Measurements from ENCODE around the gene RNF11. TPM values are rescaled to one million over a fixed set of nuclear protein-coding genes. Genes with fewer than 3 reads are reported as not detected.

The RNF11 gene
- polyA plus RNA-seq, 1 donor = 110 TPM

GRCh38 chr1:51297401-51298321, 61.6 kb downstream of the RNF11 start:
- DNase-seq = no peak

- no peak for DNase-seq
Observed at GRCh38 chr1:51298322-51298705, 62.2 kb downstream of the RNF11 start.

- no peak for DNase-seq
Observed at GRCh38 chr1:51299185-51299885, 63.3 kb downstream of the RNF11 start.

- DNase-seq = no peak
Observed at GRCh38 chr1:51299981-51300670, 64.1 kb downstream of the RNF11 start.

GRCh38 chr1:51301152-51301843, 65.2 kb downstream of the RNF11 start:
- no peak for DNase-seq

- DNase-seq = no peak
Observed at GRCh38 chr1:51301844-51302162, 65.7 kb downstream of the RNF11 start.

- no peak for DNase-seq
Observed at GRCh38 chr1:51302270-51302669, 66.2 kb downstream of the RNF11 start.

GRCh38 chr1:51302746-51303145, 66.7 kb downstream of the RNF11 start:
- no peak for DNase-seq

- DNase-seq = no peak
Observed at GRCh38 chr1:51303315-51303714, 67.2 kb downstream of the RNF11 start.

GRCh38 chr1:51303751-51304251, 67.7 kb downstream of the RNF11 start:
- no peak for DNase-seq

GRCh38 chr1:51304360-51304759, 68.3 kb downstream of the RNF11 start:
- no peak for DNase-seq

- DNase-seq = no peak
Observed at GRCh38 chr1:51305371-51305823, 69.3 kb downstream of the RNF11 start.

- DNase-seq = no peak
Observed at GRCh38 chr1:51306950-51307349, 70.9 kb downstream of the RNF11 start.

- DNase-seq = no peak
Observed at GRCh38 chr1:51308636-51309035, 72.6 kb downstream of the RNF11 start.

- no peak for DNase-seq
Observed at GRCh38 chr1:51309291-51309690, 73.2 kb downstream of the RNF11 start.

- no peak for DNase-seq
Observed at GRCh38 chr1:51310871-51311613, 75.0 kb downstream of the RNF11 start.

GRCh38 chr1:51311826-51312225, 75.8 kb downstream of the RNF11 start:
- DNase-seq = no peak

GRCh38 chr1:51312718-51313117, 76.6 kb downstream of the RNF11 start:
- DNase-seq = no peak

GRCh38 chr1:51313268-51313852, 77.3 kb downstream of the RNF11 start:
- DNase-seq = no peak

GRCh38 chr1:51313961-51314777, 78.1 kb downstream of the RNF11 start:
- no peak for DNase-seq
